Neuron (in vitro differentiated cells): ENCODE measurements around the gene OR52B6.
"Not testable (repeated sequence)": the region's sequence is repeated elsewhere in the genome, so short reads cannot be mapped to it uniquely, and the experiment has no call there.

Experiments used
- H2AFZ ChIP-seq: one replicate; pipeline ENCODE4 v1.6.1; 2013; ENCODE audit warnings: low read depth, mild to moderate bottlenecking, inconsistent platforms, low read length, moderate library complexity
- H3K27me3 ChIP-seq: one replicate; pipeline ENCODE4 v1.6.1; 2013; ENCODE audit warnings: low read length; ENCODE audit not compliant: insufficient read depth
- H3K36me3 ChIP-seq: one replicate; pipeline ENCODE4 v1.6.1; 2013; ENCODE audit warnings: low read length; ENCODE audit not compliant: insufficient read depth
- H3K4me1 ChIP-seq: one replicate; pipeline ENCODE4 v1.6.1; 2013; ENCODE audit warnings: low read length; ENCODE audit not compliant: insufficient read depth
- H3K4me3 ChIP-seq: 2 replicates; pipeline ENCODE4 v1.5.1; 2013; ENCODE audit warnings: mild to moderate bottlenecking, low read length, moderate library complexity
- H3K9me3 ChIP-seq: one replicate; pipeline ENCODE4 v1.6.1; 2013; ENCODE audit warnings: low read length

Gene OR52B6

GRCh38 chr11:5564259-5565019 is 16.2 kb upstream of the OR52B6 start:
- Histone ChIP-seq H3K9me3 (no peaks in the 10 kb centered on the region), H3K4me1 (no peaks in the 10 kb centered on the region), H3K4me3 (no peak overlapping the region), H3K27me3 (peaks cover 3% of the 10 kb centered on the region), H3K36me3 (no peaks in the 10 kb centered on the region), H2AFZ (no peak overlapping the region)

DNA sequence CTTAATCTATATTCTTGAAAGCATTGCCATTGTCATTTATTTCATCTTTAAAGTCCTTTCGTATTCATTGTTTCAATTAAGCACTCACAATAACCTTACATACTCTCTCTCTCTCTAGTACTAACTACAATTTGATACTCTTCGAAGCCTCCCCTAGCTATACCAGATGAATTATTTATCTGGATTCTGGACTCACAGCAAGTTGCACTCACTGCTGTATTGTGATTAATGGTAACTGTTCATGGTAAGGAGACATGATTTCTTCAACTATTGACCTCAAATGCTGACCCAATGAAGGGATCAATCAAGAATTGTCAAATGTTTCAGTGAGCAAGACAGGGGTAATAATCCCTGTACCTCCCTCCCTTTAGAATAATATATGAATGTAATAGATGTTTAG is 6.0 kb upstream of the OR52B6 start:
- no peak overlapping the region for H2AFZ ChIP-seq
- H3K27me3 ChIP-seq: no peaks in the 10 kb centered on the region
- H3K36me3 ChIP-seq: no peaks in the 10 kb centered on the region
- H3K4me1 ChIP-seq: no peaks in the 10 kb centered on the region
- no peak overlapping the region for H3K4me3 ChIP-seq
- H3K9me3 ChIP-seq: no peaks in the 10 kb centered on the region

DNA sequence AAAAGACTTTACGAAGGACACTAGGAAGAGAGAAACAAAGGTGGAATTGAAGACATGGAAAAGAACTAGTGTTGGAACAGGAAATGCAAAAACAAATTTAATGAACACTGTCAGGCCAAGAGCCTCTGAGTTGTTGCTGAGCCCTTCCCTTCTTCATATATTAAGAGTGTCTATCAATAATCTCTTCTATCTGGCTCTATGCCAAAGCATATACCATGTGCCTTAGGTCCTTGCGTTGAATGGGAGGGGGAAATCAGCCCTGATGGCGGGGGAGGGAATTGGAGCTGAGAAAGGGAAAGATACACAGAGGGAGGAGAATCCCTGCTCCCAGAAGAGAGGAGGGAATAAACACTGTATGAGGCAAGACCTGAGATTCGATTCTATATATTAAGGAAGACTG is 5.5 kb upstream of the OR52B6 start:
- Histone ChIP-seq H3K4me3 (no peak overlapping the region), H3K9me3 (no peaks in the 10 kb centered on the region), H3K27me3 (no peaks in the 10 kb centered on the region), H3K36me3 (no peaks in the 10 kb centered on the region), H2AFZ (no peak overlapping the region), H3K4me1 (no peaks in the 10 kb centered on the region)

DNA sequence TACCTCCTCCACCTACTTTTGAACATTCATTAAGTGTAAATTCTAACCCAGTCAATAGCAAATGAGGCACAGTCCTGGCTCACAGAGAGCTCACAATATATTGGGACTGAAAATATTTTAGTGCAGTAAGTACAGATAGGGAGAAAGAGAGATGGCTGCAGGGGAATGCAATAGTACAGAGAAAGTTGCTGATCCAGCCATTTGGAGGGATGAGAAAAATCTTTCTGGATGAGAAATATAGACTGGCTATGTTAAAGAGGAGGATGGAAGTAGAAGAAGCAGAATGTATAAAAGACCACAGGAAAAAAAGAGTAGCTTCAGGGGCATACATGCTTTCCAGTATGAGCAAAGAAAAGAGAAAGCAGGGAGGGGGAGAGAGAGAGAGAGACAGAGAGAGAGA is 3.6 kb upstream of the OR52B6 start:
- no peak overlapping the region for H3K4me3 ChIP-seq
- no peaks in the 10 kb centered on the region for H3K9me3 ChIP-seq
- no peaks in the 10 kb centered on the region for H3K27me3 ChIP-seq
- H3K36me3 ChIP-seq: no peaks in the 10 kb centered on the region
- no peaks in the 10 kb centered on the region for H3K4me1 ChIP-seq
- H2AFZ ChIP-seq: no peak overlapping the region

- no peak overlapping the region for H2AFZ ChIP-seq
- H3K9me3 ChIP-seq: no peaks in the 10 kb centered on the region
- no peak overlapping the region for H3K4me3 ChIP-seq
- H3K27me3 ChIP-seq: no peaks in the 10 kb centered on the region
- no peaks in the 10 kb centered on the region for H3K4me1 ChIP-seq
- no peaks in the 10 kb centered on the region for H3K36me3 ChIP-seq
These were observed 337 bp downstream of the OR52B6 start for GRCh38 chr11:5581014-5581413.

DNA sequence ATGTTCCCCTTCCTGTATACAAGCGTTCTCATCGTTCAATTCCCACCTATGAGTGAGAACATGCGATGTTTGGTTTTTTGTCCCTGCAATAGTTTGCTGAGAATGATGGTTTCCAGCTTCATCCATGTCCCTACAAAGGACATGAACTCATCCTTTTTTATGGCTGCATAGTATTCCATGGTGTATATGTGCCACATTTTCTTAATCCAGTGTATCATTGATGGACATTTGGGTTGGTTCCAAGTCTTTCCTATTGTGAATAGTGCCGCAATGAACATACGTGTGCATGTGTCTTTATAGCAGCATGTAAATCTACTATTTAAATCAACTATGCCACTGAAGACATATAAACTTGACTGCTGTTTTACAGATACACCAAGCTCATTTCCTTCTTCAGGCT is 3.8 kb downstream of the OR52B6 start:
- H3K27me3 ChIP-seq, H3K4me3 ChIP-seq: not testable (repeated sequence)

DNA sequence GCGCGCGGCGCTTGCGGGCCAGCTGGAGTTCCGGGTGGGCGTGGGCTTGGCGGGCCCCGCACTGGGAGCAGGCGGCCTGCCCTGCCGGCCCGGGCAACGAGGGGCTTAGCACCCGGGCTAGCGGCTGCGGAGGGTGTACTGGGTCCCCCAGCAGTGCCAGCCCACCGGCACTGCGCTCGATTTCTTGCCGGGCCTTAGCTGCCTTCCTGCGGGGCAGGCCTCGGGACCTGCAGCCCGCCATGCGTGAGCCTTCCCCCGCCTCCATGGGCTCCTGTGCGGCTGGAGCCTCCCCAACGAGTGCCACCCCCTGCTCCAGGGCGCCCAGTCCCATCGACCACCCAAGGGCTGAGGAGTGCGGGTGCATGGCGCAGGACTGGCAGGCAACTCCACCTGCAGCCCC is 9.2 kb downstream of the OR52B6 start:
- H3K36me3 ChIP-seq, H3K4me3 ChIP-seq, H3K9me3 ChIP-seq, H2AFZ ChIP-seq, H3K4me1 ChIP-seq, H3K27me3 ChIP-seq: not testable (repeated sequence)

More for the DNA sequence above, 3.8 kb downstream of the OR52B6 start:
- not testable (repeated sequence) for H2AFZ ChIP-seq, H3K9me3 ChIP-seq, H3K4me1 ChIP-seq, H3K36me3 ChIP-seq

DNA sequence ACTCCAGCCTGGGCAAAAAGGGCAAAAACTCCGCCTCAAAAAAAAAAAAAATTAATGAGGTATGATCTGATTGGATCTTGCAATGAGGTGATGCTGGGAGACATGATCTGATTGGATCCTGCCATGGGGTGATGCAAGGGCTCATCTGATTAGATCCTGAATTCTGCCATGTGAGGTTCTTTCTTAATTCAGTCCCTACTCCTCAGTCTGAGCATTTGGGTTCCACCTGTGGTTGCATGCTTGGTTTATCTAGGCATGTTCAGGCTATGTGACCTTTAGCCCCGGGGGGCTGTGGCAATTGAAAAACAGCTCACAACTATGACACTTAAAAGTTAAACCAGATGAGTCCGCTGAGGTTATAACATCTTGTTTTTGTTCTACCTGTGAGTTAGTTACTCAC is 10.9 kb downstream of the OR52B6 start:
- Histone ChIP-seq H3K9me3 (no peaks in the 10 kb centered on the region), H2AFZ (no peak overlapping the region), H3K27me3 (no peaks in the 10 kb centered on the region), H3K4me1 (no peaks in the 10 kb centered on the region), H3K36me3 (no peaks in the 10 kb centered on the region), H3K4me3 (no peak overlapping the region)

DNA sequence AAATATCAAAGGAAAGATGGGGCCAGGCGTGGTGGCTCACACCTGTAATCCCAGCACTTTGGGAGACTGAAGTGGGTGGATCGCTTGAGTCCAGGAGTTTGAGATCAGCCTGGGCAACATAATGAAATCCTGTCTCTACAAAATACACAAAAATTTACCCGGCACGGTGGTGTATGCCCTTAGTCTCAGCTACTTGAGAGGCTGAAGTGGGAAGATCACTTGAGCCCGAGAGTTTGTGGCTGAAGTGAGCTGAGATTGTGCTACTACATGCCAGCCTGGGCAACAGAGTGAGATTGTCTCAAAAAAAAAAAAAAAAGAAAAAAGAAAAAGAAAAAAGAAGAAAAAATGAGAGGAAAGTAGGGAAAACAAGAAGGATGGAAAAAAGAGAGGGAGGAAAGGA is 11.9 kb downstream of the OR52B6 start:
- Histone ChIP-seq H3K27me3 (no peaks in the 10 kb centered on the region), H3K4me3 (no peak overlapping the region), H3K36me3 (no peaks in the 10 kb centered on the region), H3K9me3 (no peaks in the 10 kb centered on the region), H3K4me1 (no peaks in the 10 kb centered on the region), H2AFZ (no peak overlapping the region)

DNA sequence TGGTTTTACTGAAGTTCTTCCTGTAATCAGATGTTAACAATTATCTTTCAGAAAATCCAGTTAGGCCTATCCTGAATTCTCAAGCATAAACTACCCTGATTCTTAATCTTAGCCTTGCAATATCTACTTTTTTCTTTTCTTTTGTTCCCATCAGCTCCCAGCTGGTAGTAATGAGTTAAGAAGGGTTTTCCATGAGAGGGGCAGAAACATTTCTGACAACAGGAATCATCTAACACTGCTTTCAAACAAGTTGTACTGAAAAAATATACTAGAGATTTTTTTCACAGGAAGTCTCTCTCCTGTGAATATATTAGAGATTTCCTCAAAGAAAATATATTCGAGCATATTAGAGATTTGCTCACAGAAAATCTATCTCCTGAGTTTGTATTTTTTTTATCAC is 12.5 kb downstream of the OR52B6 start:
- H3K9me3 ChIP-seq: no peaks in the 10 kb centered on the region
- no peak overlapping the region for H2AFZ ChIP-seq
- no peaks in the 10 kb centered on the region for H3K36me3 ChIP-seq
- no peaks in the 10 kb centered on the region for H3K27me3 ChIP-seq
- no peaks in the 10 kb centered on the region for H3K4me1 ChIP-seq
- no peak overlapping the region for H3K4me3 ChIP-seq

DNA sequence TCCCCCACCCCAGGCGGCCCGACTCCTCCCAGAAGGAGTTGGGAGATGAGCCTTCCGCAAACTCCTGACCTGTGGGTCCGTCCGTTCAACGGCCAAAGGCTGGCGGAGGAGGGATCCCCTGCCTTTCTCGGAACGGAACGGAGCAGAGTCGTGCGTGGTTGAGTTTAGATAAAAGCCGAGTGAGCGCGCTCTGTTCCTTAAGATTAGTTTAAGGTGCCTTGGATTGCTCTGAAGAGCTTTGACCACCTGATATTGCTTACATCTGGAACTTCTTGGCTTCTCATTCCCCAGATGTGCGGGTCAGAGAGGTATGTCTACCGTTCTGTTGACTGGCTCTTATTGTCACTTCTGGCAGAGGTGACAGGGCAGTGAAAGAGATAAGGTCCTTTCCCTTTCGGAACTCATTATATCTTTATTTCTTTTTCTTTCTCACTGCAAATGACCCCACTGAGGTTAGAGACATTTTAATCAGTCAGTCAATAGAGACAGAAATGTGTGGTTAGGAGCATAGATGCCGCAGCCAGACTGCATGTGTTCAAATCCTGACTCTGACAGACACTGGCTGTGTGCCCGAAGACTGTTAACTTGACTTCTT is 16.0 kb downstream of the OR52B6 start, which contains the start of gene TRIM6:
Gene TRIM6 (plus strand): TSS at position 31 of the 595 bp plus-strand sequence. CDS start 261 bp downstream, at position 292.
- H3K4me3 ChIP-seq: peak within 1 kb of the TSS; percentile 52
- H3K4me1 ChIP-seq: no peaks in the 10 kb centered on the region
- no peaks in the 10 kb centered on the region for H3K27me3 ChIP-seq
- peak within 1 kb of the TSS; percentile 65 for H2AFZ ChIP-seq
- H3K36me3 ChIP-seq: no peaks in the 10 kb centered on the region
- no peaks in the 10 kb centered on the region for H3K9me3 ChIP-seq

GRCh38 chr11:5597953-5598352 is 17.3 kb downstream of the OR52B6 start:
- no peak overlapping the region for H3K4me3 ChIP-seq
- no peaks in the 10 kb centered on the region for H3K27me3 ChIP-seq
- no peaks in the 10 kb centered on the region for H3K9me3 ChIP-seq
- H3K36me3 ChIP-seq: no peaks in the 10 kb centered on the region
- no peaks in the 10 kb centered on the region for H3K4me1 ChIP-seq
- no peak overlapping the region for H2AFZ ChIP-seq

DNA sequence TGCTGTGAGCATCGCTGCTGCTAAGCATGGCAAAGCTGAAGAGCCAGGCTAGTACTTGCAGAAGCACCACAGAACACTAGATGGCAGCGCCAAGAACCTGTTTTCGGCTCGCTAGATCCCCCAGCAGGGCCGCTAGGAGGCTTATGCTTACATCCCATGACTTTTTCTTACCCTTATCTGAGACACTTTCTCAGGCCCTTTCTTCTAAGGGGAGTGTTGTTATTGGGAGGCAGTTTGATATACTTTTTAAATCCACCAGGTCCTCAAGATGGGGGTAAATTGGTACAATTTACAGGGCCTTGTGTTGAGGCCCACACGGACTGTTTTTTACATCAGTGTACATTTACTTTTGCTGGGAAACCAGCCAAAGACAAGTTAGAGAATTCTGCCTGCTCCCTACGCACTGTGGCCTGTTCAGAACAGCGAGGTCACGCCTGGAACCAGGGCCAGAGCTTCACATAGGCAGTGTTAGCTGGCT is 19.7 kb downstream of the OR52B6 start:
- Histone ChIP-seq H2AFZ (no peak overlapping the region), H3K36me3 (no peaks in the 10 kb centered on the region), H3K4me3 (no peak overlapping the region), H3K27me3 (no peaks in the 10 kb centered on the region), H3K4me1 (no peaks in the 10 kb centered on the region), H3K9me3 (no peaks in the 10 kb centered on the region)

- not testable (repeated sequence) for H3K9me3 ChIP-seq, H3K4me1 ChIP-seq, H3K36me3 ChIP-seq, H2AFZ ChIP-seq, H3K4me3 ChIP-seq, H3K27me3 ChIP-seq
These were observed 22.1 kb downstream of the OR52B6 start for GRCh38 chr11:5602791-5603190.
